Gastroesophageal sphincter (tissue), 4 donors: ENCODE measurements around the gene FGF14. TPM values are rescaled to one million over a fixed set of nuclear protein-coding genes. Genes with fewer than 3 reads are reported as not detected.

Experiments used
- ATAC-seq: fragments of 150-250 bp; one replicate; pipeline ENCODE4 v1.9.1; 2016; ENCODE audit warnings: mild to moderate bottlenecking, moderate library complexity
- H3K27ac ChIP-seq, 4 donors: fragments of 200-600 bp; sonication (generic) in 3 of 4; 1 replicate in 3 of 4; 2 replicates in 1 of 4; pipeline ENCODE4 v1.5.1; 2016 to 2019
- H3K27me3 ChIP-seq: fragments of 200-600 bp; sonication (generic); one replicate; pipeline ENCODE4 v1.5.1; 2019
- H3K36me3 ChIP-seq, 2 donors: fragments of 200-600 bp; sonication (generic); one replicate each; pipeline ENCODE4 v1.5.1; 2019; ENCODE audit warnings: control low read depth in 1 of 2
- H3K4me1 ChIP-seq, 3 donors: fragments of 200-600 bp; sonication (generic); 1 replicate in 2 of 3; 2 replicates in 1 of 3; pipeline ENCODE4 v1.5.1; 2016 to 2019; ENCODE audit warnings: control low read depth in 2 of 3
- H3K4me3 ChIP-seq, 2 donors: fragments of 200-600 bp; sonication (generic); one replicate each; pipeline ENCODE4 v1.5.1; 2019; ENCODE audit warnings: mild to moderate bottlenecking in 1 of 2, moderate library complexity in 1 of 2
- H3K9me3 ChIP-seq, 3 donors: fragments of 200-600 bp; sonication (generic); one replicate each; pipeline ENCODE4 v1.5.1; 2017 to 2019; ENCODE audit warnings: control low read depth in 2 of 3
- CTCF ChIP-seq, 4 experiments: fragments of 200-600 bp in 2 of 4; fragments of 450-650 bp in 2 of 4; sonication (generic) in 1 of 4; IDR thresholded peaks; one replicate each; pipeline ENCODE4 v1.5.1; 2017 to 2019; ENCODE audit warnings: antibody characterized with exemption in 4 of 4, mild to moderate bottlenecking in 2 of 4, moderate library complexity in 2 of 4
- EP300 ChIP-seq: sonication (generic); formaldehyde crosslinking; IDR thresholded peaks from one replicate; pipeline ENCODE4 v1.6.1; 2017; ENCODE audit warnings: antibody characterized with exemption, mild to moderate bottlenecking
- POLR2A ChIP-seq, 2 donors: fragments of 450-650 bp; IDR thresholded peaks; one replicate each; pipeline ENCODE4 v1.6.1; 2017; ENCODE audit warnings: antibody characterized with exemption in 2 of 2, mild to moderate bottlenecking in 2 of 2, moderate library complexity in 1 of 2
- POLR2AphosphoS5 ChIP-seq: sonication (generic); formaldehyde crosslinking; IDR thresholded peaks from one replicate; pipeline ENCODE4 v1.6.1; 2017; ENCODE audit warnings: antibody characterized with exemption
- WGBS, 2 donors: methylation state at CpG; one replicate each; pipeline ENCODE4 v1.1.5; 2018; ENCODE audit warnings: low coverage in 1 of 2; 5-methylcytosine and 5-hydroxymethylcytosine counted together
- total RNA-seq, 4 donors: library from RNA; depleted of rRNA; stranded (reverse); fragments of >200 nt; gene quantifications; one replicate each; pipeline ENCODE4 v1.1.0, GENCODE V29; 2016

The FGF14 gene
- total RNA-seq, 4 donors from 2014 or later = 0.31 to 2.0 (median 0.95) TPM

GRCh38 chr13:101979825-101980224, 422.0 kb downstream of the FGF14 start:
- Histone ChIP-seq H3K4me1 (no peaks in the 10 kb centered on the region), H3K27ac (no peak overlapping the region), H3K4me3 (no peak overlapping the region), H3K27me3 (no peaks in the 10 kb centered on the region), H3K9me3 (no peaks in the 10 kb centered on the region), H3K36me3 (no peaks in the 10 kb centered on the region)
- 32 to 53% methylated on average over 3 of the region's 3 CpGs for WGBS, 2 donors
- ATAC-seq = no peak
- no peak for TF ChIP-seq CTCF (IDR thresholded peaks at IDR 0.05)
- TF ChIP-seq POLR2AphosphoS5 = no peak
- TF ChIP-seq EP300 = no peak
- TF ChIP-seq POLR2A (IDR thresholded peaks at IDR 0.05) = no peak

GRCh38 chr13:101978552-101979315, 423.1 kb downstream of the FGF14 start:
- no peaks in the 10 kb centered on the region for H3K27me3 ChIP-seq
- no peaks in the 10 kb centered on the region for H3K36me3 ChIP-seq
- H3K4me1 ChIP-seq = no peaks in the 10 kb centered on the region
- TF ChIP-seq EP300 = no peak
- no peak for TF ChIP-seq CTCF (IDR thresholded peaks at IDR 0.05)
- no peak for TF ChIP-seq POLR2A (IDR thresholded peaks at IDR 0.05)
- no peak for TF ChIP-seq POLR2AphosphoS5
- H3K27ac ChIP-seq = no peak overlapping the region
- ATAC-seq = no peak
- H3K4me3 ChIP-seq = no peak overlapping the region
- H3K9me3 ChIP-seq = no peaks in the 10 kb centered on the region
- WGBS, 2 donors = 56 to 74% methylated on average over 4 to 5 of the region's 5 CpGs

- Histone ChIP-seq H3K27me3 (no peaks in the 10 kb centered on the region), H3K9me3 (no peaks in the 10 kb centered on the region), H3K4me3 (no peak overlapping the region), H3K27ac (peak overlapping the region in 1 of 4 donors; percentile 1), H3K4me1 (no peaks in the 10 kb centered on the region), H3K36me3 (no peaks in the 10 kb centered on the region)
- ATAC-seq = no peak
- 31 to 33% methylated on average over 2 to 3 of the region's 3 CpGs for WGBS, 2 donors
- TF ChIP-seq CTCF (IDR thresholded peaks at IDR 0.05) (no peak), POLR2A (IDR thresholded peaks at IDR 0.05) (no peak), POLR2AphosphoS5 (no peak), EP300 (no peak)
These were observed 424.4 kb downstream of the FGF14 start for GRCh38 chr13:101977475-101977874.

- H3K36me3 ChIP-seq = no peaks in the 10 kb centered on the region
- 91 to 92% methylated on average over 3 to 4 of the region's 4 CpGs for WGBS, 2 donors
- H3K9me3 ChIP-seq = no peaks in the 10 kb centered on the region
- no peak overlapping the region for H3K27ac ChIP-seq
- TF ChIP-seq EP300 (no peak), POLR2AphosphoS5 (no peak), POLR2A (IDR thresholded peaks at IDR 0.05) (no peak), CTCF (IDR thresholded peaks at IDR 0.05) (no peak)
- H3K4me1 ChIP-seq = no peaks in the 10 kb centered on the region
- ATAC-seq = no peak
- no peaks in the 10 kb centered on the region for H3K27me3 ChIP-seq
- no peak overlapping the region for H3K4me3 ChIP-seq
These were observed 429.7 kb downstream of the FGF14 start for GRCh38 chr13:101972191-101972590.

DNA sequence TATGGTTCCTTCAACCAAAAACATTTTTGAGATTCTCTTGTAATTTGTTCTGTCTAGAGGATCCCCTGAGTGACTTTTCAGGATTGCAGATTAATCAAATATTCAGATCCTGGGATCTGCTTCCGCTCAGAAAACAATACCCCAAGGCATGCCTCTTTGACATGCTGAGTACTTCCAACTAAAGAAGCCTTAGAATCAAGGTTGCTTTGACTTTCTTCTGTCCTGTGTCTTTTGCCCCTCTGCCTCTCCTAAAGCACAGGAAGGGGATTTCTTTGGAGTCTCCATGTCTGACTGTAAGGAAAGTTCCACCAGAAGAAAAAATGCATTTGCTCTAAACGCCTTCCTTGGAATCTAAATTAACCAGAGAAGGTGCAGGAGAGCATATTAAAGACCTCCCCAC, 431.5 kb downstream of the FGF14 start:
- no peak for TF ChIP-seq POLR2A (IDR thresholded peaks at IDR 0.05)
- TF ChIP-seq POLR2AphosphoS5 = no peak
- TF ChIP-seq EP300 = no peak
- no peak for TF ChIP-seq CTCF (IDR thresholded peaks at IDR 0.05)
- no peak for ATAC-seq
- Histone ChIP-seq H3K9me3 (no peaks in the 10 kb centered on the region), H3K27me3 (no peaks in the 10 kb centered on the region), H3K36me3 (no peaks in the 10 kb centered on the region), H3K27ac (no peak overlapping the region), H3K4me1 (no peaks in the 10 kb centered on the region), H3K4me3 (no peak overlapping the region)
- 69 to 73% methylated on average over 2 of the region's 2 CpGs for WGBS, 2 donors
